Measurements from ENCODE around the gene MRPL45.
A peak's percentile ranks its signal among the peaks of the same experiment; 100 is the strongest.

The MRPL45 gene

DNA sequence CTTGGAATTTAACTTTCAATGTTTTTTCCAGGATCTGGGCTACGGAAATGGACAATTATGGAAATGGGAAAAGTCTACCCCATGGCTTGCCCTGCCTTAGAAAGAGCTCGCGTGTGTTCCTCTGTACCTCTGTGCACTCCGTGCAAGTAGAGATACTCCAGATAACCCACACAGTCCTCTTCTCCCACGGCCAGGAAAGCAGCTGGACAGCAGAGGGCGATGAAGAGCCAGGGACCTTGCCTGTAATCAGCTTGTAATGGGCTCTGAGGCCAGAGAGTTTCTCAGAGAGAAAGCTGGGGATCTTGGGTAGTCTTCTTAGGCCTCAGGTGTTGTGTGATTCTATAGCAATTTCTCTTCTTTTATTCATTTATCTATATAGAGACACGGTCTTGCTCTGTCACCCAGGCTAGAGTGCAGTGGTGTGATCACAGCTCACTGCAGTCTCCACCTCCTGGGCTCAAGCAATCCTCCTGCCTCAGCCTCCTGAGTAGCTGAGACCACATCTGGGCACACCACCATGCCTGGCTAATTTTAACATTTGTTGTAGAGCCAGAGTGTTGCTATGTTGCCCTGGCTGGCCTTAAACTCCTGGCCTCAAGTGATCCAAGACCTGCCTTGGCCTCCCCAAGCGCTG lies 52.2 kb downstream of the MRPL45 start:
- peak; percentile 80 for DNase-seq

DNA sequence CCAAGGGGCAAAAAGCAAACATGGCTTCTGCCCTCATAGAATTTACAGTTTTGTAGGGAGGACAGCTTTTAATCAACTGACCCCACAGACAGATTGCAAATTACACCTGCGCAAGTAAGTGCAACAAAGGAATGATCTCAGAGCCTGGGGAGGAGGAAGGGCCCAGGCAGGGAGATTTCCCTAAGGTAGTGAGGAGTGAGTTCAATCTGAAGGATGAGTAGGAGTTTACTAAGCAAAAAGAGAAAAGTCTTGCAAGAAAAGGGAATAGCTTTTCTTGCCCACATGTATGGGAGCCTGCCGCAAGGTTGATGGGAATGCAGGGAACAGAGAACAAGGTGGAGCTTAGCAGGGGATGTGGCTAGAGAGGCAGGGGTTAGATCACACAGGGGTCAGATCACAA lies 53.1 kb downstream of the MRPL45 start:
- DNase-seq, result no peak

GRCh38 chr17:38351412-38352222 lies 54.6 kb downstream of the MRPL45 start, which contains the start of gene SOCS7:
Gene SOCS7 (plus strand): TSS chr17:38351844. CDS start chr17:38352053, 209 bp downstream.
- peak; percentile 96 for DNase-seq

GRCh38 chr17:38352245-38353085 lies 55.5 kb downstream of the MRPL45 start:
- peak; percentile 73 for DNase-seq

DNA sequence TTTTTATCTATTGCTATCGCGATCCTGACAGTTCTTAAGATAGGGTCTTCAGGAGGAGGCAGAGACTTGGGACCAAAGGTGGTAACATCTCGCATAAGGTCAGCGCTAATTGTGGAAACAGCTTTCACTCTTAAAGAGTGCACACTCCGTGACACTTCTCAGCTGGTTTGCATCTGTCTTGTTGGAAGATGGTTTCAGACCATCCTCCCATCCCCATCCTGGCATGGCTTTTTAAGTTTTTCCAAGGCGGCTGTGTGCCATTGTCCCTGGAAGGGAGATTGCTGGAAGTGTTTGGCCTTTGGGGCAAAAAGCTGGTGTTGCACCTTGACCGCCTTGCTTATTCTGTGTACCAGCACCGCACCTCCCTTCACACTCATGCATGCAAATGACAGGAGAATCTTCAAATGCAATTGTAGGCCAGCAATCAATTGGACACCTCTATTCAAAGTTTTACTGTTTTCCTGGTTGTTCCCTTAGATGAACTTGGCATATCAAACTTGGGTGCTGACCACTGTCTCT lies 56.2 kb downstream of the MRPL45 start:
- no peak for DNase-seq

GRCh38 chr17:38353668-38354067 lies 56.7 kb downstream of the MRPL45 start:
- no peak for DNase-seq

DNA sequence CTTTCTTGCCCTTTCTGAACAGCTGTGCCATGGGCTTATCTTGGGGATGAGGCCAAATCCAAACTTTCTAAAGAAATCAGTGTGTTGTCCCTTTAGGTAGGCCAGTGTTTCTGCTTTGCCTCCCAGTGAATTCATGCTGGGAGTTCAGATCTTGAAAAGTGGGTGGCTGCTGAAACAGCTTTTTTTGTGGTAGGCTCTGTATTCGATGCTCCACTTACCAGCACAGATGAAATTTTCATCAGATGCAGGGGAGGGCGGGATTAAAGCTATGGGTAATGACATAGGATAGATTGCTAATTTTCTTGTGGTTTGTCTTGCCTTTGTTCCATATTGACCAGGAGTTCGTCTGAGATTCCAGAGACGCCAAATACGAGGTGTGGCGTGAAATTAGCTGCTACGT lies 57.5 kb downstream of the MRPL45 start:
- no peak for DNase-seq

- DNase-seq, result no peak
These were observed 58.3 kb downstream of the MRPL45 start for GRCh38 chr17:38355251-38355650.

GRCh38 chr17:38357486-38358123 lies 60.6 kb downstream of the MRPL45 start:
- no peak for DNase-seq

GRCh38 chr17:38358586-38359513 lies 61.9 kb downstream of the MRPL45 start:
- no peak for DNase-seq

- no peak for DNase-seq
These were observed 64.9 kb downstream of the MRPL45 start for GRCh38 chr17:38361694-38362465.

DNA sequence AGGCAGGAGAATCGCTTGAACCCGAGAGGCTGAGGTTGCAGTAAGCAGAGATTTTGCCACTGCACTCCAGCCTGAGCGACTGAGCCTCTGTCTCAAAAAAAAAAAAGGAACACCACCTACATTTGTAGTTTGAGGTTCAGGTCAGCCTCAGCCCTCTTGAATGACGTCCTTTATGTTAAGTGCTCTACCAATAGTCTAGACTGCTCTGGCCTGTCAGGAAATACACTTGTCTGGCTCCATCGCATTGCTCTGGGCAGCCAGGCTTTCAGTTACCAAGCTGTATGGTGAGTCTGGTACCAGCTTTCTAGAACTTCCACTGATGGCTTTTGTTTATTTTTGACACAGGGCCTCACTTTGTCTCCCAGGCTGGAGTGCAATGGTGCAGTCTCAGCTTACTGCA lies 66.0 kb downstream of the MRPL45 start:
- DNase-seq, result no peak

DNA sequence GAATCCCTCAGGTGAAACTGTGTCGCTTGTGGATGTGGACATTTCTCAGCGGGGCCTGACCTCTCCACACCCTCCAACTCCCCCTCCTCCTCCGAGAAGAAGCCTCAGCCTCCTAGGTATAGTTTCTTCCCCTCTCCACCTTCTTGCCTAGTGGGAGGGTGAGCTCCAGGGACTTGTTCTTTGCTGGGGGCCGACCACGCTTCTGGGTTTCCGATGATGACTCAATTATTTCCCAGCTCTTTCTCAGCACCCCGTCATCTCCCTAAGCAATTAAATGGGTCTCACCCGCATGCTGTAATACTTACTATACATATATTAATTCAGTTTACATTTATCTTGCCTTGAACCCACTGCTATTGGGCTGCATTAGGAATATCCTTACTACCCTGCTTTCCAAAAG lies 67.8 kb downstream of the MRPL45 start:
- DNase-seq, result no peak

DNA sequence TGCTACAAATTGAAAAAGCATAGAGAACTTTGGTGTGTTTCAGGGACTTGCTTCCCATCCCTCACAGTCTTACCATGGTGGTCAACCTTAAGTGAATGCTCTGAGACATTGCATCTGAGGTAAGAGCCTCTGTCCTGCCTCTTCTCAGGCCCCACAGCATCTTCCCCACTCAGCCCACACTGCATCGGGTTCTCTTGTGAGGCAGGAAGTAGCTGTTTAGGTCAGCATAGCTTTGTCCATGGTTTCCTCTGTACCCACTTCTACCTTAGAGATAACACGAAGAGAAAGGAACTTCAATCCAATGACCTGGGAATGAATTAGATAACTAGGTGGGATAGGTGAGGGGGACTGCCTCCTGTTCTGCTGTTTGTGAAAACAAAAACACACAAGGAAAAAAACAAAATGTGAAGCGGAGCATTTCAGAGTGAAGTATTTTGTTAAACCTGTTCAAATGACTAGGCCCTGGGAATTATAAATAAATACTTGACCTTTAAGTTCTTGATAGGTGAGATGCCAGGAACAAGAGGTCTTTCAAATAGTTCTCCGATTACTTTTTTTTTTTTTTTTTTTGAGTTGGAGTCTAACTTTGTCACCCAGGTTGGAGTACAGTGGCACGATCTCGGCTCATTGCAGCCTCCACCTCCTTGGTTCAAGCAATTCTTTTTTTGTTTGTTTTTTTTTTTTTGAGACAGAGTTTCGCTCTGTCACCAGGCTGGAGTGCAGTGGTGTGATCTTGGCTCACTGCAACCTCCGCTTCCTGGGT lies 72.3 kb downstream of the MRPL45 start:
- DNase-seq, result no peak
